K562 treated with DMSO at 1 percent for 12 hours (cell line): ENCODE data around the gene ISCA2. TPM values are rescaled to one million over a fixed set of nuclear protein-coding genes. Genes with fewer than 3 reads are reported as not detected.

Experiments
- total RNA-seq: library from RNA; unstranded; fragments of 300-600 nt; gene quantifications from 2 replicates; pipeline ENCODE4 v1.2.3, GENCODE V29; 2022; ENCODE audit not compliant: insufficient read depth

Gene ISCA2
- total RNA-seq: 10.5 and 13.8 TPM in 2 replicates

GRCh38 chr14:74493343-74494261 is at the start of gene ISCA2:
TSS of gene ISCA2 (plus strand) at chr14:74493765. CDS start at chr14:74493775, 10 bp downstream.

DNA sequence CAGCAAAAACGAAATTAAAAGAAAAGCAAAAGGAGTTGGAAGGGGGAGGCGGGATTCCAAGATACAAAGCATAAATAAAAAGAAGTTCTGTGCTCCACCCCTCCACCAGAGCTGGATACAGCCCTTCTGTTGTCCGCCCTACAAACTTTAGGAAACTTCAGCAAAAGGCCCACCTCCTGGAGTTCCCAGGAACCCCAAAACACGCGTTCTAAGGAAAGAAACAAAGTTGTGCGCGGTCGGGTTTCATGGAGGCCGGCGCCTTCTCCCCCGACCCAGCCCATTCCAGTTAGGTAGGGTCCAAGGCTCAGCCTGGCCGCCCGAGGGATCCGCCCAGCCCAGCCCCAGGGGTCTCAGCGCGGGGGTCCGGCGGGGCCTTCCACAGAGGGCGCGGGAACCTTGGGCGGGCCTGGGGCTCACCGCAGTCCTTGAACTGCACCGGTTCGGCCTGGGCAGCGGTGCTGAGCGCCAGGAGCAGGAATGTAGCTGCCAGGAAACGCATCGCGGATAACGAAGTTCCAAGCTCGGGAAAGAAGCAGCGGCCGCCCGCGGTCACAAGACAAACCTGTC is 706 bp upstream of the ISCA2 start, which contains the start of gene NPC2:
Gene NPC2 (minus strand): TSS at position 530 of the 567 bp plus-strand sequence. CDS start 31 bp downstream, at position 499.

Other genes starting within 250 kb of the ISCA2 start
- gene ABCD4, start 190.8 kb upstream of the ISCA2 start, total RNA-seq: 21.3 and 27.7 TPM in 2 replicates
- gene VRTN, start 145.3 kb upstream of the ISCA2 start, total RNA-seq: not detected in 2 replicates
- gene SYNDIG1L, start 67.6 kb upstream of the ISCA2 start, total RNA-seq: not detected in 2 replicates
- 184 and 209 TPM in 2 replicates for gene NPC2, start 460 bp upstream of the ISCA2 start, total RNA-seq
- gene LTBP2, start 118.5 kb downstream of the ISCA2 start, total RNA-seq: 0.11 and 2.3 TPM in 2 replicates
- gene AREL1, start 219.3 kb downstream of the ISCA2 start, total RNA-seq: 4.4 and 15.5 TPM in 2 replicates
- 11.6 and 34.2 TPM in 2 replicates for gene FCF1, start 219.4 kb downstream of the ISCA2 start, total RNA-seq